ENCODE data around the gene BNIP2.

BNIP2 gene

DNA sequence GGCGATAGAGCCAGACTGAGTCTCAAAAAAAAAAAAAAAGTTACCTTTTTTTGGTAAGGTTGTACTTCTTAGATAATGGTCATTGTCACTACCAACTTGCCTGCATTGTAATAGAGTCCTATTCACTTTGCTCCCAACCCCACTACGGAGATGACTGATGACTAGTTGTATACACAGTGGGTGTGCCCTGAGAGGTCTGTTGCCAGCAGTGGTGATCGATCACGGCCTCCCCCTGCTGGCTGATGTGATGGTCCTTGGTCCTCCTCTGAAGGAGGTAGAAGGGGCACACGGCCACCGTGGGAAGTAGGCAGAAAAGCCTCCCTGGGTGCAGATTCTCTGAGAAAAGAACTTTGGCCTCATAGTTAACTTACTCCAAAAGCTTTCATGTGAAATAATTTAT lies 66.8 kb downstream of the BNIP2 start:
- H3K9me3 Mint-ChIP-seq = no peaks in the 10 kb centered on the region
- no peaks in the 10 kb centered on the region for H3K4me1 Mint-ChIP-seq (ENCODE audit: low read depth)
- no peaks in the 10 kb centered on the region for H3K36me3 Mint-ChIP-seq (ENCODE audit: low read depth)
- H3K27ac Mint-ChIP-seq = no peak overlapping the region
- H3K27me3 Mint-ChIP-seq = peaks cover 19% of the 10 kb centered on the region
- H3K4me3 Mint-ChIP-seq = no peak overlapping the region

DNA sequence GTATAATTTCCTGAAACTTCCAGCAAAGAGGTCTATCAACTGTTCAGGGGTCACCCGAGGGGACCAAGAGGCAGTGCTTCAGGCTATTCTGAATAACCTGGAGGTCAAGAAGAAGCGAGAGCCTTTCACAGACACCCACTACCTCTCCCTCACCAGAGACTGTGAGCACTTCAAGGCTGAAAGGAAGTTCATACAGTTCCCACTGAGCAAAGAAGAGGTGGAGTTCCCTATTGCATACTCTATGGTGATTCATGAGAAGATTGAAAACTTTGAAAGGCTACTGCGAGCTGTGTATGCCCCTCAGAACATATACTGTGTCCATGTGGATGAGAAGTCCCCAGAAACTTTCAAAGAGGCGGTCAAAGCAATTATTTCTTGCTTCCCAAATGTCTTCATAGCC lies 70.7 kb downstream of the BNIP2 start:
- H3K27me3 Mint-ChIP-seq = peaks cover 30% of the 10 kb centered on the region
- no peaks in the 10 kb centered on the region for H3K9me3 Mint-ChIP-seq
- H3K4me1 Mint-ChIP-seq (ENCODE audit: low read depth) = peaks cover 4% of the 10 kb centered on the region
- no peak overlapping the region for H3K4me3 Mint-ChIP-seq
- H3K36me3 Mint-ChIP-seq (ENCODE audit: low read depth) = no peaks in the 10 kb centered on the region
- no peak overlapping the region for H3K27ac Mint-ChIP-seq

DNA sequence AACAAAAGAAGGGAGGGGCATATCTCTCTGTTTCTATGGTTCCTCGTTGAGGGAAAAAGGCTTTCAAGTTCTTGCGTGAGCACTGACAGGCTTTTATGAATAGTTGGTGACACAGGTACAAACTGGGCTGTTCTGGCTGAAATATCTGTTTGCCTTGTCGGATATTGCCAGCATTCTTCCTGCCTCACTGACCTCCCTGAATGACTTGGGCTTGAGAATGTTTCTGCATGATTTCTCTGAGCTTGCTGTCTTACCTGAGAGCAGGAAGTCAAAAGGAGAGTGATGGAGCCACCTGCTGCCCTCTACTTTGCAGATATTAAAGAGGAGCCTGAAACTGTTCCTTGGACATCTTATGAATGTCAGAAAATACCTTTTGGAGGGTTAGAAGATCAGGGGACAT lies 72.7 kb downstream of the BNIP2 start:
- Mint-ChIP-seq H3K4me3 (no peak overlapping the region), H3K36me3 (ENCODE audit: low read depth) (no peaks in the 10 kb centered on the region), H3K4me1 (ENCODE audit: low read depth) (peaks cover 4% of the 10 kb centered on the region), H3K27ac (no peak overlapping the region), H3K27me3 (peaks cover 34% of the 10 kb centered on the region), H3K9me3 (no peaks in the 10 kb centered on the region)

DNA sequence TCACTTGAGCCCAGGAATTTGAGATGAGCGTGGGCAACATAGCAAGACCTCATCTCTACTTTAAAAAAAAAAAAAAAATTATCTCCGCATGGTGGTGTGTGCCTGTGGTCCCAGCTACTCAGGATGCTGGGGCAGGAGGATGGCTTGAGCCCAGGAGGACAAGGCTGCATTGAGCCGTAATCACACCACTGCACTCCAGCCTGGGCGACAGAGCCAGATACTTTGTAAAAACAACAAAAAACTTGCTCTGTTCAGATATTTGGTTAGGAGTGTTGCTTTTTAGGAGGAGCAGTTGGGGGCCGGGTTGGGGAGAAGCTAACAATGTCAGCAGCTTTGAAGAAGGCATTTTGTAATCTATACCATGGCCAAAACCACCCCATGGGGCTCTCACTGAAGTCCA lies 73.5 kb downstream of the BNIP2 start:
- Mint-ChIP-seq H3K27me3 (peaks cover 37% of the 10 kb centered on the region), H3K4me1 (ENCODE audit: low read depth) (peaks cover 4% of the 10 kb centered on the region), H3K4me3 (no peak overlapping the region), H3K36me3 (ENCODE audit: low read depth) (no peaks in the 10 kb centered on the region), H3K9me3 (no peaks in the 10 kb centered on the region), H3K27ac (no peak overlapping the region)

DNA sequence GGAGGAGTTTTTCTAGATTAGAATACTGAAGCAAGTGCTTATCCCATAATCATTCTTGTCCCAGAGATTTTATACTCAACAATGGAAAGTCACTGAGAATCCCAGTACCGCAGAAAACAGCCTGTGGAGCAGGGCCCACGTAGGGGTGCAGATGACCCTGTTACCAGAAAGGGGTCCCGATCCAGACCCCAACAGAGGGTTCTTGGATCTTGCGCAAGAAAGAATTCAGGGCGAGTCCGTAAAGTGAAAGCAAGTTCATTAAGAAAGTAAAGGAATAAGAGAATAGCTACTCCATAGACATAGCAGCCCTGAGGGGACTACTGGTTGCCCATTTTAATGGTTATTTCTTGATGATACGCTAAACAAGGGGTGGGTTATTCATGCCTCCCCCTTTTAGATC lies 75.0 kb downstream of the BNIP2 start:
- H3K27ac Mint-ChIP-seq = no peak overlapping the region
- no peak overlapping the region for H3K4me3 Mint-ChIP-seq
- no peaks in the 10 kb centered on the region for H3K36me3 Mint-ChIP-seq (ENCODE audit: low read depth)
- H3K27me3 Mint-ChIP-seq = peaks cover 32% of the 10 kb centered on the region
- H3K4me1 Mint-ChIP-seq (ENCODE audit: low read depth) = peaks cover 4% of the 10 kb centered on the region
- no peaks in the 10 kb centered on the region for H3K9me3 Mint-ChIP-seq

DNA sequence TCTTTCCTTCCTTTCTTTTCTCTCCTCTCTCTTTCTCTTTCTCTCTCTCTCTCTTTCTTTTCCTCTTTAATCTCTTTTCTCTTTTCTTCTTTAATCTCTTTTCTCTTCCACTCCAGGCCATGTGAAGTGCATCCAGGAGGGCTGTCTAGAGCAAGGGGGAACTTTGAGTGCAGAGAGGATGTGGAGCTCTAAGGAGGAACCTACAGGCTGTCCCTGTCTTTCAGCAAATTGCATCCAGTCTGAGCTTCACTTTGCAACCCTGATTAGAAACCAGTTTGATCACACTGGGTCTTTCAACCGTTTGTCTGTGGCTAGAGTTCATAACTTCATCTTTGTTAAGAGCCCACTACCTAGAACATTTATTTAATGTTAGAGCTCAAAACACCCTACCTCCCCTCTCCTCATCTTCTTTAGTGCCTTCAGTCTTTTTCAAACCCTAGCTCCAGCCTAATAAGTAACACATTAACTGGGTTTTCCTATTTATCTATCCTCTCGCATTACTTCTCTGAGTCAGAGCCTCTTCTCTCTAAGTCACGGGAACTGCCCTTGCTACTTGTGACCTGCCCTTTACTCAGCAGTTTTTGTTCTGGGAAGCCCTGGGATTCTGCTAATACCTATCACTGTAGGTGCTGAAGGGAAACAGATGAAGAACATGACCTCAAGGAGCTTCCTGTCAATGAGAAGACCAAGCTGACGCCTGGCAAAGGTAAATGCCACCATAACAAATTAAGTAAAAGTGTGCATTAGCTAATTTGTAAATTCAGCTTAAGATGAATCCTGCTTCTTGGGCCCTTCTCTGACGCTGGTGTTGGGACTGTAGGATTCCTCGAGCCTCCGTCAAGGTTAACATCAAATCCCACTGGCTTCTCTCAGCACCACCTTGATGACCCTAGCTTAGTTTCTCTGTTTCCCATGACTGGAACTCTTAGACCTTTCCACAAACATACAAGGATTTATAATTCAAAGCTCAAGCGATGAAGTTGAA lies 77.6 kb downstream of the BNIP2 start, which contains the start of gene GCNT3:
Gene GCNT3, plus strand, starts transcription at position 508 of the 985 bp plus-strand sequence. CDS start 6,456 bp downstream, outside the sequence.
- Mint-ChIP-seq H3K27ac (no peak within 1 kb of the TSS), H3K36me3 (ENCODE audit: low read depth) (no peaks in the 10 kb centered on the region), H3K9me3 (no peaks in the 10 kb centered on the region), H3K4me3 (no peak within 1 kb of the TSS), H3K27me3 (peaks cover 16% of the 10 kb centered on the region), H3K4me1 (ENCODE audit: low read depth) (peaks cover 4% of the 10 kb centered on the region)

DNA sequence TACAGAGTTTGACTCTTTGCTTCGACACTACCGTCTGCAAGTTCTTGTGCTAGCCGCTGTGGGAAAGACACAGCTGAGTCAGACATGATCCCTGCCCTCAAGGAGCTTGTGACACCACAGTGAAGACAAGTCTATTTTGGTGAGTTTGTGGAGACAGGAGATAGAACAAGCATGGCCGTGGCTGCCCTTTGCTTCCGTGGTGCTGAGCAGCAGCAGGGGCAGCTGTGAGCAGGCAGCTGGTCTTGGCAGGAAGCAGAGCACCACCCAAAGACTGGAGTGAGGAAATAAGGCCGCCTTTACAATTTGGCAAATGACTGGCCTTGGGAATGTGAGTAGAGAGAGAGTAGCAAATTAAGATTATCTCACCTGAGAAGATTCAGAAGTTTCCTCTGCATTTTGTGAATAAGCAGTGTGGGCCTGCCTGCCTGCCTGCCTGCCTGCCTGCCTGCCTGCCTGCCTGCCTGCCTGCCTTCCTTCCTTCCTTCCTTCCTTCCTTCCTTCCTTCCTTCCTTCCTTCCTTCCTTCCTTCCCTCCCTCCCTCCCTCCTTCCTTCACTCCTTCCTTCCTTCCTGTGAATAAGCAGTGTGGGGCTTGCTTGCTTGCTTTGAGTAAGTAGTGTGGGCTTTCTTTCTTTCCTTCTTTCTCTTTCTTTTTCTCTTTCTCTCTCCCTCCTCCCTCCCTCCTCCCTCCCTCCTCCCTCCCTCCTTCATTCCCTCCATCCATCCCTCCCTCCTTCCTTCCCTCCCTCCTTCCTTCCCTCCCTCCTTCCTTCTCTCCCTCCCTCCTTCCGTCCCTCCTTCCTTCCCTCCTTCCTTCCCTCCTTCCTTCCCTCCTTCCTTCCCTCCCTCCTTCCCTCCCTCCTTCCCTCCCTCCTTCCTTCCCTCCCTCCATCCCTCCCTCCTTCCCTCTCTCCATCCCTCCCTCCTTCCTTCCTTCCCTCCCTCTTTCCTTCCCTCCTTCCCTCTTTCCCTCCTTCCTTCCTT lies 79.1 kb downstream of the BNIP2 start:
- Mint-ChIP-seq H3K4me1 (ENCODE audit: low read depth) (peaks cover 3% of the 10 kb centered on the region), H3K27ac (no peak overlapping the region), H3K36me3 (ENCODE audit: low read depth) (no peaks in the 10 kb centered on the region), H3K4me3 (no peak overlapping the region), H3K27me3 (peaks cover 11% of the 10 kb centered on the region), H3K9me3 (no peaks in the 10 kb centered on the region)

All from stimulated activated naive CD8-positive, alpha-beta T cell treated with anti-CD3 and anti-CD28 coated beads, Interleukin-15, Interleukin-2, amounts not matched to agents 100 ng/mL and 50 ng/mL, for 24 hours (primary cell).